ENCODE data around the gene PJVK. TPM values are rescaled to one million over a fixed set of nuclear protein-coding genes. Genes with fewer than 3 reads are reported as not detected.
"Not testable (repeated sequence)": the region's sequence is repeated elsewhere in the genome, so short reads cannot be mapped to it uniquely, and the experiment has no call there.

Gene PJVK
- polyA plus RNA-seq, 1 donor from 2014 or later, result 5.5 TPM

GRCh38 chr2:178420463-178420999 lies 30.6 kb upstream of the PJVK start:
- Histone ChIP-seq H3K9me3 (ENCODE audit: low read length) (no peaks in the 10 kb centered on the region), H3K27ac (ENCODE audit: low read length) (no peak overlapping the region), H4K20me1 (ENCODE audit: insufficient read depth) (no peaks in the 10 kb centered on the region), H3K9me2 (ENCODE audit: insufficient read depth, low read length) (no peaks in the 10 kb centered on the region), H3F3A (ENCODE audit: insufficient read depth, low read length, poor library complexity, severe bottlenecking) (no peaks in the 10 kb centered on the region), H3K9ac (ENCODE audit: low read length) (no peak overlapping the region), H3K4me2 (ENCODE audit: low read length) (no peak overlapping the region), H3K79me2 (replicated peaks; ENCODE audit: insufficient read depth, low read length) (no peaks in the 10 kb centered on the region), H3K36me3 (ENCODE audit: insufficient read depth, low read length) (no peaks in the 10 kb centered on the region), H2AFZ (ENCODE audit: low read depth, low read length) (no peak overlapping the region), H3K4me3 (ENCODE audit: low read length) (no peak overlapping the region), H3K27me3 (ENCODE audit: insufficient read depth, low read depth, low read length) (no peaks in the 10 kb centered on the region)
- TF ChIP-seq MXI1 (conservative IDR thresholded peaks at IDR 0.05; ENCODE audit: poor library complexity, severe bottlenecking), result no peak
- TF ChIP-seq RAD21 (conservative IDR thresholded peaks at IDR 0.05), result no peak
- no peak for TF ChIP-seq EZH2 (IDR thresholded peaks at IDR 0.05; ENCODE audit: borderline replicate concordance, insufficient read depth, low read length, poor library complexity, severe bottlenecking)
- TF ChIP-seq TAF1 (IDR thresholded peaks at IDR 0.05; ENCODE audit: low read depth), result no peak
- no peak for TF ChIP-seq POLR2AphosphoS5 (IDR thresholded peaks at IDR 0.05)
- no peak for TF ChIP-seq EP300 (conservative IDR thresholded peaks at IDR 0.05; ENCODE audit: poor library complexity, severe bottlenecking)
- TF ChIP-seq CTCF (IDR thresholded peaks at IDR 0.05; ENCODE audit: poor library complexity, severe bottlenecking), result no peak
- TF ChIP-seq SMC3 (conservative IDR thresholded peaks at IDR 0.05; ENCODE audit: poor library complexity), result no peak
- TF ChIP-seq REST (IDR thresholded peaks at IDR 0.05; ENCODE audit: borderline replicate concordance), result no peak

- H3F3A ChIP-seq (ENCODE audit: insufficient read depth, low read length, poor library complexity, severe bottlenecking), result no peaks in the 10 kb centered on the region
- H4K20me1 ChIP-seq (ENCODE audit: insufficient read depth), result no peaks in the 10 kb centered on the region
- no peaks in the 10 kb centered on the region for H3K79me2 ChIP-seq (replicated peaks; ENCODE audit: insufficient read depth, low read length)
- no peak overlapping the region for H3K9ac ChIP-seq (ENCODE audit: low read length)
- H3K4me2 ChIP-seq (ENCODE audit: low read length), result no peak overlapping the region
- no peak overlapping the region for H2AFZ ChIP-seq (ENCODE audit: low read depth, low read length)
- H3K9me3 ChIP-seq (ENCODE audit: low read length), result no peaks in the 10 kb centered on the region
- H3K4me3 ChIP-seq (ENCODE audit: low read length), result no peak overlapping the region
- TF ChIP-seq POLR2AphosphoS5 (IDR thresholded peaks at IDR 0.05), result no peak
- no peak for TF ChIP-seq RAD21 (conservative IDR thresholded peaks at IDR 0.05)
- TF ChIP-seq REST (IDR thresholded peaks at IDR 0.05; ENCODE audit: borderline replicate concordance), result no peak
- no peak for TF ChIP-seq SMC3 (conservative IDR thresholded peaks at IDR 0.05; ENCODE audit: poor library complexity)
- no peak for TF ChIP-seq CTCF (IDR thresholded peaks at IDR 0.05; ENCODE audit: poor library complexity, severe bottlenecking)
- TF ChIP-seq MXI1 (conservative IDR thresholded peaks at IDR 0.05; ENCODE audit: poor library complexity, severe bottlenecking), result no peak
- no peak for TF ChIP-seq EP300 (conservative IDR thresholded peaks at IDR 0.05; ENCODE audit: poor library complexity, severe bottlenecking)
- no peak for TF ChIP-seq EZH2 (IDR thresholded peaks at IDR 0.05; ENCODE audit: borderline replicate concordance, insufficient read depth, low read length, poor library complexity, severe bottlenecking)
- no peak for TF ChIP-seq TAF1 (IDR thresholded peaks at IDR 0.05; ENCODE audit: low read depth)
- no peaks in the 10 kb centered on the region for H3K27me3 ChIP-seq (ENCODE audit: insufficient read depth, low read depth, low read length)
- no peaks in the 10 kb centered on the region for H3K36me3 ChIP-seq (ENCODE audit: insufficient read depth, low read length)
- H3K27ac ChIP-seq (ENCODE audit: low read length), result no peak overlapping the region
- no peaks in the 10 kb centered on the region for H3K9me2 ChIP-seq (ENCODE audit: insufficient read depth, low read length)
Measured at GRCh38 chr2:178422097-178422496, 29.1 kb upstream of the PJVK start.

- H3K9me2 ChIP-seq (ENCODE audit: insufficient read depth, low read length); H3K9ac ChIP-seq (ENCODE audit: low read length); H3F3A ChIP-seq (ENCODE audit: insufficient read depth, low read length, poor library complexity, severe bottlenecking); H3K4me2 ChIP-seq (ENCODE audit: low read length); H3K27ac ChIP-seq (ENCODE audit: low read length); H3K79me2 ChIP-seq (replicated peaks; ENCODE audit: insufficient read depth, low read length); H2AFZ ChIP-seq (ENCODE audit: low read depth, low read length); H4K20me1 ChIP-seq (ENCODE audit: insufficient read depth); H3K27me3 ChIP-seq (ENCODE audit: insufficient read depth, low read depth, low read length); H3K36me3 ChIP-seq (ENCODE audit: insufficient read depth, low read length); H3K9me3 ChIP-seq (ENCODE audit: low read length); H3K4me3 ChIP-seq (ENCODE audit: low read length): not testable (repeated sequence)
Measured at GRCh38 chr2:178423746-178424145, 27.4 kb upstream of the PJVK start.

Measured in neural cell (in vitro differentiated cells).